ENCODE data around the gene AMPD3. TPM values are rescaled to one million over a fixed set of nuclear protein-coding genes. Genes with fewer than 3 reads are reported as not detected.
A peak's percentile ranks its signal among the peaks of the same experiment; 100 is the strongest.

AMPD3 gene
- polyA plus RNA-seq, 1 donor (not counting 4 experiments of a cell fraction or from before 2014, with no cell fraction given), result 11.1 TPM

GRCh38 chr11:10506008-10506370, 50.9 kb downstream of the AMPD3 start:
- no peaks in the 10 kb centered on the region for H3K9me3 ChIP-seq (ENCODE audit: control insufficient read depth, low read depth, low read length)
- TF ChIP-seq CTCF (optimal IDR thresholded peaks at IDR 0.05 in 1 of 3, IDR thresholded peaks at IDR 0.05 in 1 of 3, conservative IDR thresholded peaks at IDR 0.05 in 1 of 3; ENCODE audit: extremely low read depth in 1 of 3, insufficient read depth in 2 of 3, low read length in 3 of 3), result no peak
- no peak for TF ChIP-seq EZH2 (IDR thresholded peaks at IDR 0.05; ENCODE audit: low read length)
- no peak for FAIRE-seq
- peaks cover 2 to 19% of the 10 kb centered on the region in 2 experiments for H3K36me3 ChIP-seq (ENCODE audit: control insufficient read depth in 2 of 2, extremely low read depth in 1 of 2, insufficient read depth in 2 of 2, low read length in 2 of 2)
- H3K4me1 ChIP-seq (ENCODE audit: control insufficient read depth, extremely low read depth, insufficient read depth, low read length), result peaks cover 18% of the 10 kb centered on the region
- H3K4me3 ChIP-seq (ENCODE audit: control insufficient read depth in 2 of 3, extremely low read depth in 1 of 3, insufficient read depth in 2 of 3, low read depth in 1 of 3, low read length in 3 of 3), result no peak overlapping the region
- peak overlapping the region; percentile 17 for H2AFZ ChIP-seq (ENCODE audit: control insufficient read depth, low read length)
- H3K27ac ChIP-seq (ENCODE audit: control insufficient read depth, insufficient read depth, low read length), result peak overlapping the region; percentile 65
- no peak overlapping the region for H3K9ac ChIP-seq (ENCODE audit: control insufficient read depth, extremely low read depth, insufficient read depth, low read length)
- peak overlapping the region; percentile 33 for H3K4me2 ChIP-seq (ENCODE audit: control insufficient read depth, extremely low read depth, insufficient read depth, low read depth, low read length)
- no peaks in the 10 kb centered on the region for H3K79me2 ChIP-seq (ENCODE audit: control insufficient read depth, insufficient read depth, low read length)
- dilution Hi-C loops (cut with MboI; ENCODE audit: extremely low pct_ligation_motif_present, low sequenced_read_pairs), result loop anchor here (25.0 kb wide), 1 partner anchor 231 kb away; no protein-coding TSS in a partner anchor
- no peaks in the 10 kb centered on the region for H3K9me1 ChIP-seq (ENCODE audit: control insufficient read depth, extremely low read depth, insufficient read depth, low read length)
- H4K20me1 ChIP-seq (ENCODE audit: control insufficient read depth, extremely low read depth, insufficient read depth, low read length), result no peaks in the 10 kb centered on the region
- no peaks in the 10 kb centered on the region for H3K27me3 ChIP-seq (ENCODE audit: control insufficient read depth, extremely low read depth, insufficient read depth, low read length)
- peak; percentile 46 for DNase-seq (ENCODE audit: low read depth, low spot score)

GRCh38 chr11:10511181-10511621, 56.1 kb downstream of the AMPD3 start:
- Histone ChIP-seq H4K20me1 (ENCODE audit: control insufficient read depth, extremely low read depth, insufficient read depth, low read length) (no peaks in the 10 kb centered on the region), H3K36me3 (ENCODE audit: control insufficient read depth in 2 of 2, extremely low read depth in 1 of 2, insufficient read depth in 2 of 2, low read length in 2 of 2) (peaks cover 3 to 6% of the 10 kb centered on the region in 2 experiments), H3K9ac (ENCODE audit: control insufficient read depth, extremely low read depth, insufficient read depth, low read length) (no peak overlapping the region), H3K79me2 (ENCODE audit: control insufficient read depth, insufficient read depth, low read length) (peaks cover under 1% of the 10 kb centered on the region), H3K4me1 (ENCODE audit: control insufficient read depth, extremely low read depth, insufficient read depth, low read length) (peaks cover 8% of the 10 kb centered on the region), H3K4me3 (ENCODE audit: control insufficient read depth in 2 of 3, extremely low read depth in 1 of 3, insufficient read depth in 2 of 3, low read depth in 1 of 3, low read length in 3 of 3) (no peak overlapping the region), H3K4me2 (ENCODE audit: control insufficient read depth, extremely low read depth, insufficient read depth, low read depth, low read length) (peak overlapping the region; percentile 33), H3K27me3 (ENCODE audit: control insufficient read depth, extremely low read depth, insufficient read depth, low read length) (no peaks in the 10 kb centered on the region), H3K9me3 (ENCODE audit: control insufficient read depth, low read depth, low read length) (no peaks in the 10 kb centered on the region), H3K9me1 (ENCODE audit: control insufficient read depth, extremely low read depth, insufficient read depth, low read length) (no peaks in the 10 kb centered on the region), H3K27ac (ENCODE audit: control insufficient read depth, insufficient read depth, low read length) (no peak overlapping the region), H2AFZ (ENCODE audit: control insufficient read depth, low read length) (no peak overlapping the region)
- DNase-seq (ENCODE audit: low read depth, low spot score) (no peak), FAIRE-seq (no peak)
- TF ChIP-seq CTCF (optimal IDR thresholded peaks at IDR 0.05 in 1 of 3, IDR thresholded peaks at IDR 0.05 in 1 of 3, conservative IDR thresholded peaks at IDR 0.05 in 1 of 3; ENCODE audit: extremely low read depth in 1 of 3, insufficient read depth in 2 of 3, low read length in 3 of 3) (peak in 1 of 3 experiments; percentile 24), EZH2 (IDR thresholded peaks at IDR 0.05; ENCODE audit: low read length) (no peak)
- dilution Hi-C loops (cut with MboI; ENCODE audit: extremely low pct_ligation_motif_present, low sequenced_read_pairs), result loop anchor here (25.0 kb wide), 1 partner anchor 226 kb away; no protein-coding TSS in a partner anchor

Measured in keratinocyte (primary cell).